NOMO-1 treated with dmso at 0.1 percent for 144 hours (cell line): ENCODE data around the gene ZSWIM8.
"Not testable (repeated sequence)": the region's sequence is repeated elsewhere in the genome, so short reads cannot be mapped to it uniquely, and the experiment has no call there.

Experiments used
- DNase-seq: peaks from one replicate; lab custom pipeline; 2025; ENCODE audit not compliant: unreplicated experiment; lab: John Stamatoyannopoulos, UW

Gene ZSWIM8

DNA sequence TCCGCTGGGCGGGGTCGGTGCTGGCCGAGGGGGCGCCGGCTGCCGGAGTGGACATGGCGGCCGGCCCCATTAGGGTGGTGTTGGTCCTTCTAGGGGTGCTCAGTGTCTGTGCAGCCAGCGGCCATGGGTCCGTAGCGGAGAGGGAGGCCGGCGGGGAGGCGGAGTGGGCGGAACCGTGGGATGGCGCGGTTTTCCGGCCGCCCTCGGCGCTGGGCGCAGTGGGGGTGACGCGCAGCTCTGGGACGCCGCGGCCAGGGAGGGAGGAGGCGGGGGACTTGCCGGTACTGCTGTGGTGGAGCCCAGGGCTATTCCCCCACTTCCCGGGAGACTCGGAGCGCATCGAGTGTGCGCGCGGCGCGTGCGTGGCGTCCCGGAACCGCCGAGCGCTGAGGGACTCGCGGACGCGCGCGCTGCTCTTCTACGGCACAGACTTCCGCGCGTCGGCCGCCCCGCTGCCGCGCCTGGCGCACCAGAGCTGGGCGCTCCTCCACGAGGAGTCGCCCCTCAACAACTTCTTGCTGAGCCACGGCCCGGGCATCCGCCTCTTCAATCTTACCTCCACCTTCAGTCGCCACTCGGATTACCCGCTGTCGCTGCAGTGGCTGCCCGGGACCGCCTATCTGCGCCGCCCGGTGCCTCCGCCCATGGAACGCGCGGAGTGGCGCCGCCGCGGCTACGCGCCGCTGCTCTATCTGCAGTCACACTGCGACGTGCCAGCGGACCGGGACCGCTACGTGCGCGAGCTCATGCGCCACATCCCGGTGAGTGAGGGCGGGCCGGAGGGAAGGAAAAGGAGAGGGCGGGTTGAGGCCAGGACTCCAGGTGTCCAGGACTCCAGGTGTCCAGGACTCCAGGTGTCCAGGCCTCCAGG is 12.9 kb upstream of the ZSWIM8 start:
- DNase-seq, result peak; percentile 81

GRCh38 chr10:73773152-73773879 is 12.1 kb upstream of the ZSWIM8 start:
- DNase-seq, result no peak

GRCh38 chr10:73774637-73775036 is 10.8 kb upstream of the ZSWIM8 start:
- DNase-seq, result no peak

- no peak for DNase-seq
These were observed 6.4 kb upstream of the ZSWIM8 start for GRCh38 chr10:73779018-73779417.

GRCh38 chr10:73779539-73780197 is 5.7 kb upstream of the ZSWIM8 start:
- no peak for DNase-seq

- no peak for DNase-seq
These were observed 5.1 kb upstream of the ZSWIM8 start for GRCh38 chr10:73780301-73780700.

DNA sequence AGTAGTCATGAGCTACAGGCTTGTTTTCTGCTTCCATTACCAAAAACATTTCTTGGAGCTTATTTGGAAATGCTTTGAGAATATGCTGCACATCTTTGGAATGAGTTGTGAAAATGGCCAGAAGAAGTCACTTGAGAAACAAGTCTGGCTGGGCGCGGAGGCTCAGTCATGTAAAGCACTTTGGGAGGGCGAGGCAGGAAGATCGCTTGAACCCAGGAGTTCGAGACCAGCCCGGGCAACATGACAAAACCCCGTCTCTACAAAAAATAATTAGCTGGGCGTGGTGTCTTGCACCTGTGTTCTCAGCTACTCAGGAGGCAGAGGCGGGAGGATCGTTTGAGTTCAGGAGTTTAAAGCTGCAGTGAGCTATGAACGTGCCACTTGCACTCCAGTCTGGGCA is 4.4 kb upstream of the ZSWIM8 start:
- DNase-seq, result no peak

DNA sequence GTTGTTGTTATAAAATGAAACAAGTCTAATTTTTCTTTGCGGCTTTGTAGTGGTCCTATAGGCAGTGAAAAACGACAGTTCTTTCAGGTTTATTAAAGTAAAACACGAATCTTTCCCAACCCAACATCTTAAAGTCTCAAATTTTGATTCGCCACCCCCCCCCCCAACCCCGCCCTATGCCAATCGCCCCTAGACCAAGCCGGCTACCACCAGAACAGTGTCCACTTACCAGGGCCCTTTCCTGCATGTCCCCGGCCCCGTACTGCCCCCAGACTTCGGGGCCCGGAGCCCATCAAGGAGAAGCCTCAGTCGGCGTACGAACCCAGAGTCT is 3.9 kb upstream of the ZSWIM8 start:
- no peak for DNase-seq

DNA sequence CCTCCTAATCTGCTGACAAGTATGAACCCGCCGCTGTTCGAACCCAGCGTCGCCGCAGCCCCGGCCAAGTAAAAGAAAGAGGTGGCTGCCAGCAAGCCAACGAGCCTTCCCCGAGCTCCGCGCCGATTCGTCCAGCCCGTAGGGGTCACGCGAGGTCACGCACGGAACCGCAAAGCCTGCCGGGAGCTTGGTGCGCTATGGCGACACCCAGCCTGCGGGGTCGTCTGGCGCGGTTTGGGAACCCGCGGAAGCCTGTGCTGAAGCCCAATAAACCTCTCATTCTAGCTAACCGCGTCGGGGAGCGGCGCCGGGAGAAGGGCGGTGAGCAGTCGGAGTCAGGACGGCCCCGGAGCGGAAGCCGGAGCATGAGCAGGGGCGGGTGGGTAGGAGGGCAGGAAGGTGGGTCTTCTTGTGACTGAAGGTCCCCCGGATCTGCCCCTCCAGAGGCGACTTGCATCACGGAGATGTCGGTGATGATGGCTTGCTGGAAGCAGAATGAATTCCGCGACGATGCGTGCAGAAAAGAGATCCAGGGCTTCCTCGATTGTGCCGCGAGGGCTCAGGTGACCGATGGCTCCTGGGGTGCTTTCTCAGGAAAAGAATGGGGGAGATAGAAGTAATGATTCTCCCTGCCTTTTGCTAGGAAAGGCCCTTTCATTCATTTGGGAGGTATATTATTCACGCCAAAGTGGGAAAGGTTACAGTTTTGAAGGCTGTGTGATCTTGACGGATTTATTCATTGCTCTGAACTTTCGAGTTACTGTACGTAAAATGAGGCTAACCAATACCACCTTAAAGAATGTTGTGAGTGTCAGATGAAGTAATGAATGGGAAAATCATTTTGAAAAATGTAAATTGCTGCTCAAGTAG is 3.3 kb upstream of the ZSWIM8 start, which contains the start of gene CHCHD1:
TSS of gene CHCHD1 (plus strand) at position 170 of the 870 bp plus-strand sequence. CDS start at position 198, 28 bp downstream.
- DNase-seq, result peak; percentile 81

GRCh38 chr10:73782749-73783085 is 2.7 kb upstream of the ZSWIM8 start:
- DNase-seq, result no peak

DNA sequence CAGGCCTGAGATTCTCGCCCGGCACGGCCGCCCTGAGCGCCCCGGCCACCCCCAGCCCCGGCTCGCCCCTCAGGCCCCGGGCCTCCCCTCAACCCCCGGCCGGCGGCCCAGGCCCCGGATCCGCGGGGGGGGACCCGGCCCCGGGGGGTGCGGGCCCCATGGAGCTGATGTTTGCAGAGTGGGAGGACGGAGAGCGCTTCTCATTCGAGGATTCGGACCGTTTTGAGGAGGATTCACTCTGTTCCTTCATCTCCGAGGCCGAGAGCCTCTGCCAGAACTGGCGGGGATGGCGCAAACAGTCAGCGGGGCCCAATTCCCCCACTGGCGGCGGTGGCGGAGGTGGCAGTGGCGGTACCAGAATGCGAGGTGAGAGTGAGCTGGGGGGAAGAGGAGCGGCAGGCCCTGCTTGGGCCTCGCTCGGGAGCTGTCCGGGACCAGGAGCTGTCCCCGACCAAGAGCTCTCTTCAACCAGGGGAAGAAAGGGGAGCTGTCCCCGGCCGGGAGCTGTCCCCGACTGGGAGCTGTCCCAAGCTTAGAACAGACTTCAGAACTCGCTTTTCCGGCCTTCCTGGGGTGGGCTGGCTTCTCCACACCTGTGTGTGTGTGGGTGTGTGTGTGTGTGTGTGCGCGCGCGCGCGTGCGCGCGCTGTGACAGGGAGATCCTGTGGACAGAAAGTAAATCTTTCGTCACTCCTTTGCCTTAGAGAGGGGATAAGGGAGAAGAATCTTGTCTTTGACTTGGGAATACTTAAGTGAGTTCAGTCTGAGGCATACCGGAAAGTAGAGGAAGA is 510 bp downstream of the ZSWIM8 start:
- peak; percentile 36 for DNase-seq

DNA sequence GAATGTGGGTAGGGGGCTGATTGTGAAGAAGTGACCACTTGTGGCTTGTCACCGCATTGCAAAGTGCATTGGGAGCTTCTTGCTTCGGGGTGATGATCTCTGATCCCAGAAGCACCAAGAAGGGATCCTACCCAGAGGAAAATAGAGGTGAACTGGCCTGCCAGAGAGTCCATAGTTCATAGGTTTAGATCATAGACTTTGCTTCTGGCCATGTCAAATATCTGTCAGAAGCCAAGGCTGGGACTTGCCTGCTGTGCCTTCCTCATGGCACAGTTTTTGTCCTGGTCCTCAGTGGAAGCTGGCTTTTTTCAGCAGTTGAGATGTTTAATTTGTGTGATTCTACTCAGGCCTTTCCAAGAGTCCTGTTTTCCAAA is 1.1 kb downstream of the ZSWIM8 start:
- no peak for DNase-seq

DNA sequence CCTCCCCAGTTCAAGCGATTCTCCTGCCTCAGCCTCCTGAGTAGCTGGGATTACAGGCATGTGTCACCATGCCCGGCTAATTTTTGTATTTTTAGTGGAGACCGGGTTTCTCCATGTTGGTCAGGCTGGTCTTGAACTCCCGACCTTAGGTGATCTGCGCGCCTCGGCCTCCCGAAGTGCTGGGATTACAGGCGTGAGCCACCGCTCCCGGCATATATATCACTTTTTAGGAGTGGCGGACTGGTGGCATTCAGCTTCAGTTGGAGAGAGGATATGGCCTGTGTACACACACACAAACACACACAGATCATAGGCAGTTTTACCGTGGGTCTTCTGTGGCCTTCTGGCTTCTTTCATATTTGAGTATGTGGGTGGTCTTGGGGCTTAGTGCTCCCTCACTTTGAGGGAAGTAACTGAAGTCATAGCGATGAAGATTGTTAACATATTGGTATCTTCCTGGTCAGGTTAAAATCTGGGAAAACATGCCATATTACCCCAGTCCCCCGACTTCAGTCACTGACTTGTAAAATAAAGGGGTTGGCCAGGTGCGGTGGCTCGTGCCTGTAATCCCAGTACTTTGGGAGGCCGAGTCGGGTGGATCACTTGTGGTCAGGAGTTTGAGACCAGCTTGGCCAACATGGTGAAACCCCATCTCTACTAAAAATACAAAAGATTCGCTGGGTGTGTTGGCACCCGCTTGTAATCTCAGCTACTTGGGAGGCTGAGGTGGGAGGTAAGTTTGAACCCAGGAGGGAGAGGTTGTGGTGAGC is 1.8 kb downstream of the ZSWIM8 start:
- not testable (repeated sequence) for DNase-seq

DNA sequence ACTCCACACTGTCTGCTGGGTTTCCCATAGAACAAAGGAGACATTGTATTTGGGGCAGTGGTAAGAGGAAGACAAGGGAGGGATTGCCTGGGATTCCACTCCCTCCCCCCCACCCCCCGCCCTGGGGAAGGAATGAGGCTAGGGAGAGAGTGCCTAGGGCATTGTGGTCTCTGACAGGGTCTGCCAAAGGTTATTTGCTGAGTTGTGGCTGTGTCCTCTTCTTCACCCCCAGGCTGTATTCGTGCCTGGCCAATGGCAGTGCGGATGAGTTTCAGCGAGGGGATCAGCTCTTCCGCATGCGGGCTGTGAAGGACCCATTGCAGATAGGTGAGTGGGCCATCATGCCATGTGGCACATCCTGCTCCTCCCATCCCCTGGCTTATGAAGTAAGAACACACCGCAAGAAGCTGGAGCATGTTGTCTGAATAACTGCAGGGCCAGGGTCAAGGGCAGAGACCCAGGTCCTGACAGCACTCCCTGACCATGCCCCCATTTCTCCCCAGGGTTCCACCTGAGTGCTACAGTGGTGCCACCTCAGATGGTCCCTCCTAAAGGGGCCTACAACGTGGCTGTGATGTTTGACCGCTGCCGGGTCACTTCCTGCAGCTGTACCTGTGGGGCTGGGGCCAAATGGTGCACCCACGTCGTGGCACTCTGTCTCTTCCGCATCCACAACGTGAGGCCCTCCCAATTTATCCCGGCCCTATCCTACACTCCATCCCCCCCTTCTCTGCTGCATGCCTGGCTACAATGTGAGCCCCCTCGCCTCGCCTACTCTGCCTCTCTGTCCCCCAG is 3.7 kb downstream of the ZSWIM8 start:
- DNase-seq, result no peak

GRCh38 chr10:73789659-73790055 is 4.3 kb downstream of the ZSWIM8 start:
- no peak for DNase-seq

- DNase-seq, result no peak
These were observed 5.7 kb downstream of the ZSWIM8 start for GRCh38 chr10:73790886-73791625.

- no peak for DNase-seq
These were observed 6.5 kb downstream of the ZSWIM8 start for GRCh38 chr10:73791871-73792400.

GRCh38 chr10:73793456-73793855 is 8.1 kb downstream of the ZSWIM8 start:
- no peak for DNase-seq
